HepG2 (cell line): ENCODE data around the gene RBBP8. TPM values are rescaled to one million over a fixed set of nuclear protein-coding genes. Genes with fewer than 3 reads are reported as not detected.

ENCODE experiments used
- ATAC-seq: fragments of 200-7000 bp; cut with Tn5 transposase; 3 replicates; pipeline ENCODE4 v1.9.1; 2020; ENCODE audit warnings: mild to moderate bottlenecking, moderate library complexity
- BruUV-seq: library from RNA; stranded (reverse); fragments of 400-500 nt; replicated peaks from 2 replicates; lab custom pipeline; 2021; lab: Mats Ljungman, UMichigan
- CTCF ChIA-PET: fragments of 300-600 bp; formaldehyde crosslinking; extraction: SDS; loops from one replicate; lab custom pipeline; 2021; ENCODE audit warnings: low total read pairs, inconsistent platforms, low intra/inter-chr PET ratio; lab: Yijun Ruan, JAX
- POLR2A ChIA-PET: fragments of 350-600 bp; sonication (Branson Sonifier 250); formaldehyde crosslinking; loops from one replicate; lab custom pipeline; 2020; ENCODE audit warnings: antibody characterized with exemption, inconsistent platforms; lab: Yijun Ruan, JAX
- DNase-seq: peaks from one replicate; pipeline ENCODE4 v3.0.0-alpha.2; 2015; ENCODE audit warnings: low spot score
- FAIRE-seq: peaks from 3 replicates; lab custom pipeline; 2011; peaks lifted over from hg19 to GRCh38; lab: Jason Lieb, UNC
- H2AFZ ChIP-seq: one replicate; pipeline ENCODE4 v1.6.1; 2011; ENCODE audit warnings: low read length, inconsistent platforms
- H3K27ac ChIP-seq: fragments of 300-600 bp; 3 replicates; pipeline ENCODE4 v1.8.0; 2011; ENCODE audit warnings: mixed run types, mild to moderate bottlenecking, mixed read lengths, low read length, inconsistent platforms; ENCODE audit not compliant: insufficient read depth; ENCODE audit errors: extremely low read length
- H3K27me3 ChIP-seq, 2 experiments: fragments of 200-600 bp in 1 of 2; 2 replicates in 1 of 2; 3 replicates in 1 of 2; pipeline versions ENCODE4 v1.6.0 to v1.8.0; 2011; ENCODE audit warnings: low read length in 2 of 2, mild to moderate bottlenecking in 2 of 2, moderate library complexity in 2 of 2, inconsistent platforms in 1 of 2; ENCODE audit not compliant: insufficient read depth in 2 of 2, control insufficient read depth in 1 of 2
- H3K36me3 ChIP-seq, 2 experiments: fragments of 200-600 bp in 1 of 2; replicated peaks in 1 of 2; 2 replicates in 1 of 2; 3 replicates in 1 of 2; pipeline versions ENCODE4 v1.5.1 to v1.8.0; 2011; ENCODE audit warnings: low read length in 2 of 2, inconsistent platforms in 1 of 2; ENCODE audit not compliant: insufficient read depth in 2 of 2, control insufficient read depth in 1 of 2
- H3K4me1 ChIP-seq: 2 replicates; pipeline ENCODE4 v1.5.1; 2012; ENCODE audit warnings: low read length, inconsistent platforms; ENCODE audit not compliant: insufficient read depth
- H3K4me2 ChIP-seq: 2 replicates; pipeline ENCODE4 v1.6.0; 2011; ENCODE audit warnings: low read depth, low read length, inconsistent platforms
- H3K4me3 ChIP-seq, 3 experiments: fragments of 200-600 bp in 1 of 3; sonication (generic), shearing (Covaris generic) in 1 of 3; replicated peaks in 1 of 3; 2 replicates each; pipeline ENCODE4 v1.5.1; 2011 to 2016; ENCODE audit warnings: low read length in 3 of 3, inconsistent platforms in 2 of 3, low read depth in 2 of 3, mild to moderate bottlenecking in 2 of 3, control low read depth in 1 of 3, mixed read lengths in 1 of 3; ENCODE audit not compliant: insufficient read depth in 1 of 3
- H3K79me2 ChIP-seq: one replicate; pipeline ENCODE4 v1.6.1; 2011; ENCODE audit warnings: low read length, inconsistent platforms; ENCODE audit not compliant: insufficient read depth
- H3K9ac ChIP-seq: 2 replicates; pipeline ENCODE4 v1.6.0; 2011; ENCODE audit warnings: mild to moderate bottlenecking, low read depth, low read length, inconsistent platforms; ENCODE audit not compliant: insufficient read depth
- H3K9me3 ChIP-seq: 2 replicates; pipeline ENCODE4 v1.5.1; 2012; ENCODE audit warnings: mild to moderate bottlenecking, low read length
- H4K20me1 ChIP-seq: 2 replicates; pipeline ENCODE4 v1.6.0; 2011; ENCODE audit warnings: inconsistent platforms, mild to moderate bottlenecking, low read length, moderate library complexity; ENCODE audit not compliant: insufficient read depth
- BRCA1 ChIP-seq: sonication (generic); formaldehyde crosslinking; IDR thresholded peaks from 2 replicates; pipeline ENCODE4 v1.4.0; 2020; ENCODE audit warnings: missing genetic modification reagents
- CENPX ChIP-seq: sonication (generic); formaldehyde crosslinking; IDR thresholded peaks from 2 replicates; pipeline ENCODE4 v1.9.0; 2021; ENCODE audit warnings: mild to moderate bottlenecking, missing genetic modification reagents, moderate library complexity
- FOXJ3 ChIP-seq: sonication (generic); formaldehyde crosslinking; IDR thresholded peaks from 2 replicates; pipeline ENCODE4 v1.4.0; 2020; ENCODE audit warnings: missing genetic modification reagents, mild to moderate bottlenecking, borderline replicate concordance
- GATAD2A ChIP-seq: IDR thresholded peaks from 2 replicates; pipeline ENCODE4 v1.6.1; 2016
- NR2C2 ChIP-seq: sonication (generic); formaldehyde crosslinking; IDR thresholded peaks from 2 replicates; pipeline ENCODE4 v1.4.0; 2020; ENCODE audit warnings: missing genetic modification reagents, mild to moderate bottlenecking, moderate library complexity, borderline replicate concordance
- SMARCC2 ChIP-seq: fragments of 450-650 bp; IDR thresholded peaks from 2 replicates; pipeline ENCODE4 v1.6.1; 2017; ENCODE audit warnings: antibody characterized with exemption, mild to moderate bottlenecking
- ZNF224 ChIP-seq: sonication (generic); formaldehyde crosslinking; IDR thresholded peaks from 2 replicates; pipeline ENCODE4 v1.5.0; 2020; ENCODE audit warnings: mild to moderate bottlenecking, missing genetic modification reagents
- ZNF460 ChIP-seq: sonication (generic); formaldehyde crosslinking; IDR thresholded peaks from 2 replicates; pipeline ENCODE4 v1.5.1; 2020; ENCODE audit warnings: missing genetic modification reagents, mild to moderate bottlenecking, borderline replicate concordance
- ZNF496 ChIP-seq: sonication (generic); formaldehyde crosslinking; IDR thresholded peaks from 2 replicates; pipeline ENCODE4 v1.8.1; 2023; ENCODE audit warnings: mild to moderate bottlenecking, moderate library complexity, missing genetic modification reagents; ENCODE audit not compliant: insufficient replicate concordance
- whole genome bisulfite sequencing: methylation state at CpG from one replicate; pipeline ENCODE4 v1.1.6; 2017; ENCODE audit warnings: low lambda C conversion rate; 5-methylcytosine and 5-hydroxymethylcytosine counted together
- in situ Hi-C: cut with HindIII; loops from 2 replicates; pipeline ENCODE4 v1.10.0; 2017; ENCODE audit warnings: low pct_unique_long_range_greater_than_20kb; ENCODE audit not compliant: extremely low pct_ligation_motif_present
- intact Hi-C: fragments of 100-400 bp; cut with micrococcal nuclease; formaldehyde crosslinking; loops from one replicate; pipeline ENCODE4 v1.10.0; 2022; ENCODE audit not compliant: unreplicated experiment
- polyA plus RNA-seq, 8 experiments: library from polyadenylated mRNA; depleted of rRNA in 3 of 8; stranded (reverse) in 7 of 8; unstranded in 1 of 8; fragments of >200 nt; fragmentation: Illumina TruSeq in 4 of 8; extraction: Trizol in 4 of 8; gene quantifications; 2 replicates each; pipeline versions ENCODE4 v1.2.1 to v1.2.3, GENCODE V29; 2011 to 2016; ENCODE audit warnings: low read depth in 4 of 8, missing spikeins in 1 of 8, mixed read lengths in 1 of 8; ENCODE audit not compliant: insufficient read depth in 1 of 8
- total RNA-seq, 5 experiments: library from RNA; depleted of rRNA; stranded (reverse); fragments of >200 nt; fragmentation: Illumina TruSeq; extraction: Trizol; gene quantifications; 2 replicates each; pipeline ENCODE4 v1.2.3, GENCODE V29; 2016; ENCODE audit warnings: low read depth in 1 of 5
- TF ChIP-seq, protein P1 (sequence below): sonication (generic); formaldehyde crosslinking; IDR thresholded peaks from 2 replicates; pipeline ENCODE4 v1.8.1; 2023; ENCODE audit warnings: mild to moderate bottlenecking, inconsistent platforms, moderate library complexity, missing genetic modification reagents, borderline replicate concordance
- TF ChIP-seq, protein P2 (sequence below): IDR thresholded peaks from 2 replicates; pipeline ENCODE4 v1.6.1; 2016; ENCODE audit warnings: missing compliant biosample characterization, missing genetic modification reagents, borderline replicate concordance
- TF ChIP-seq, protein P3 (sequence below): IDR thresholded peaks from 2 replicates; pipeline ENCODE4 v1.6.1; 2016; ENCODE audit warnings: low read depth, missing genetic modification reagents, missing compliant biosample characterization
- TF ChIP-seq, protein P4 (sequence below): IDR thresholded peaks from 2 replicates; pipeline ENCODE4 v1.6.1; 2016; ENCODE audit warnings: control low read depth
- TF ChIP-seq, protein P5 (sequence below): sonication (generic); formaldehyde crosslinking; IDR thresholded peaks from 2 replicates; pipeline ENCODE4 v1.5.0; 2020; ENCODE audit warnings: mild to moderate bottlenecking, missing genetic modification reagents

RBBP8 gene
- total and polyA plus RNA-seq, 2 of the 13 experiments (the other 11 are each of a cell fraction or from before 2014, with no cell fraction given) = 14.2 to 47.4 TPM

DNA sequence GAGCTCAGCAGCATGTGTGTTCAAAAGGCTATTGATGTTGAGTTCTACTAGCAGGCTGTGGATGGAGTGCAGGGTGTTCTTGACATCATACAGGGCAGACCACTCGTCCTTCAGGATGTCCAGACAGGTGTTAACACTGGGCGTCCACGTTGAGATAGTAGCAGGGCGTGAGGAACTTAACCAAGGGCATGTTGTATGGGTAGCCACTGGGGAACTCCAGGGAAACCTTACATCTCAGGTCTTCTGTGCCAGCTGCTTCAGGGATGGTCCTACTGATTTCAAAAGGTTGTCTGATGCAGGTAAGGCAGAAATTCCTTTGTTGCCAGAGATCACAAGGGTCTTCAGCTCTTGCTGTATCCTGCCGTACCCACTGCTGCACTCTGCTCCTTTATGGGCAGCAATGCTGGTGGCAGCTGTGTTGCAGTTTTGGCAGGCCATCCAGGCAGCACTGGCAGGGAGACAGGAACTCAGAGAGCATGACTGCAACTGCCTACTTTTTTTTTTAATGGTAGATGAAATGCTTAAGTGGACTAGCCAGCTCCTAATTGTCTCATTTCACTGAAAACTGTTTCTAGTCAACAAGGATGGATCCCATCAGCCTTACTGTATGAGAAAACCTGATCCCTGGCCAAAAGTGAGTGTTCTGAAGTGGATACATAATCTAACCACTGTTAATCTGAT is 32.4 kb upstream of the RBBP8 start:
- no peaks in the 10 kb centered on the region for H3K36me3 ChIP-seq
- H3K9ac ChIP-seq = no peak overlapping the region
- no peak overlapping the region for H3K27ac ChIP-seq
- in situ Hi-C loops = no loop called here
- H3K4me3 ChIP-seq = no peak overlapping the region
- POLR2A ChIA-PET = no interaction called here
- no peaks in the 10 kb centered on the region; the same call in 1 of the 2 replicates for H4K20me1 ChIP-seq
- CTCF ChIA-PET = no interaction called here
- H3K27me3 ChIP-seq = no peaks in the 10 kb centered on the region
- 79% methylated on average over 5 of the region's 5 CpGs for WGBS
- intact Hi-C loops = no loop called here
- H3K4me2 ChIP-seq = no peak overlapping the region
- BruUV-seq = no TSS peak
- H2AFZ ChIP-seq = no peak overlapping the region
- DNase-seq (no peak), ATAC-seq (no peak), FAIRE-seq (no peak)
- no peaks in the 10 kb centered on the region for H3K79me2 ChIP-seq
- H3K9me3 ChIP-seq = no peaks in the 10 kb centered on the region
- H3K4me1 ChIP-seq = no peaks in the 10 kb centered on the region
- TF ChIP-seq CENPX (CRISPR knock-in tag) = no peak
- TF ChIP-seq ZNF224 (CRISPR knock-in tag) = no peak
- no peak for TF ChIP-seq SMARCC2
- TF ChIP-seq, protein P1, sequence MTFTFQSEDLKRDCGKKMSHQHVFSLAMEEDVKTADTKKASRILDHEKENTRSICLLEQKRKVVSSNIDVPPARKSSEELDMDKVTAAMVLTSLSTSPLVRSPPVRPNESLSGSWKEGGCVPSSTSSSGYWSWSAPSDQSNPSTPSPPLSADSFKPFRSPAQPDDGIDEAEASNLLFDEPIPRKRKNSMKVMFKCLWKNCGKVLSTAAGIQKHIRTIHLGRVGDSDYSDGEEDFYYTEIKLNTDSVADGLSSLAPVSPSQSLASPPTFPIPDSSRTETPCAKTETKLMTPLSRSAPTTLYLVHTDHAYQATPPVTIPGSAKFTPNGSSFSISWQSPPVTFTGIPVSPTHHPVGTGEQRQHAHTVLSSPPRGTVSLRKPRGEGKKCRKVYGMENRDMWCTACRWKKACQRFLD (CRISPR knock-in tag) = no peak
- TF ChIP-seq FOXJ3 (CRISPR knock-in tag) = no peak
- TF ChIP-seq NR2C2 = no peak
- TF ChIP-seq, protein P2, sequence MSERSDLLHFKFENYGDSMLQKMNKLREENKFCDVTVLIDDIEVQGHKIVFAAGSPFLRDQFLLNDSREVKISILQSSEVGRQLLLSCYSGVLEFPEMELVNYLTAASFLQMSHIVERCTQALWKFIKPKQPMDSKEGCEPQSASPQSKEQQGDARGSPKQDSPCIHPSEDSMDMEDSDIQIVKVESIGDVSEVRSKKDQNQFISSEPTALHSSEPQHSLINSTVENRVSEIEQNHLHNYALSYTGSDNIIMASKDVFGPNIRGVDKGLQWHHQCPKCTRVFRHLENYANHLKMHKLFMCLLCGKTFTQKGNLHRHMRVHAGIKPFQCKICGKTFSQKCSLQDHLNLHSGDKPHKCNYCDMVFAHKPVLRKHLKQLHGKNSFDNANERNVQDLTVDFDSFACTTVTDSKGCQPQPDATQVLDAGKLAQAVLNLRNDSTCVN (CRISPR knock-in tag) = no peak
- no peak for TF ChIP-seq ZNF496 (CRISPR knock-in tag)
- TF ChIP-seq ZNF460 (CRISPR knock-in tag) = no peak
- no peak for TF ChIP-seq GATAD2A (CRISPR knock-in tag)
- TF ChIP-seq, protein P3, sequence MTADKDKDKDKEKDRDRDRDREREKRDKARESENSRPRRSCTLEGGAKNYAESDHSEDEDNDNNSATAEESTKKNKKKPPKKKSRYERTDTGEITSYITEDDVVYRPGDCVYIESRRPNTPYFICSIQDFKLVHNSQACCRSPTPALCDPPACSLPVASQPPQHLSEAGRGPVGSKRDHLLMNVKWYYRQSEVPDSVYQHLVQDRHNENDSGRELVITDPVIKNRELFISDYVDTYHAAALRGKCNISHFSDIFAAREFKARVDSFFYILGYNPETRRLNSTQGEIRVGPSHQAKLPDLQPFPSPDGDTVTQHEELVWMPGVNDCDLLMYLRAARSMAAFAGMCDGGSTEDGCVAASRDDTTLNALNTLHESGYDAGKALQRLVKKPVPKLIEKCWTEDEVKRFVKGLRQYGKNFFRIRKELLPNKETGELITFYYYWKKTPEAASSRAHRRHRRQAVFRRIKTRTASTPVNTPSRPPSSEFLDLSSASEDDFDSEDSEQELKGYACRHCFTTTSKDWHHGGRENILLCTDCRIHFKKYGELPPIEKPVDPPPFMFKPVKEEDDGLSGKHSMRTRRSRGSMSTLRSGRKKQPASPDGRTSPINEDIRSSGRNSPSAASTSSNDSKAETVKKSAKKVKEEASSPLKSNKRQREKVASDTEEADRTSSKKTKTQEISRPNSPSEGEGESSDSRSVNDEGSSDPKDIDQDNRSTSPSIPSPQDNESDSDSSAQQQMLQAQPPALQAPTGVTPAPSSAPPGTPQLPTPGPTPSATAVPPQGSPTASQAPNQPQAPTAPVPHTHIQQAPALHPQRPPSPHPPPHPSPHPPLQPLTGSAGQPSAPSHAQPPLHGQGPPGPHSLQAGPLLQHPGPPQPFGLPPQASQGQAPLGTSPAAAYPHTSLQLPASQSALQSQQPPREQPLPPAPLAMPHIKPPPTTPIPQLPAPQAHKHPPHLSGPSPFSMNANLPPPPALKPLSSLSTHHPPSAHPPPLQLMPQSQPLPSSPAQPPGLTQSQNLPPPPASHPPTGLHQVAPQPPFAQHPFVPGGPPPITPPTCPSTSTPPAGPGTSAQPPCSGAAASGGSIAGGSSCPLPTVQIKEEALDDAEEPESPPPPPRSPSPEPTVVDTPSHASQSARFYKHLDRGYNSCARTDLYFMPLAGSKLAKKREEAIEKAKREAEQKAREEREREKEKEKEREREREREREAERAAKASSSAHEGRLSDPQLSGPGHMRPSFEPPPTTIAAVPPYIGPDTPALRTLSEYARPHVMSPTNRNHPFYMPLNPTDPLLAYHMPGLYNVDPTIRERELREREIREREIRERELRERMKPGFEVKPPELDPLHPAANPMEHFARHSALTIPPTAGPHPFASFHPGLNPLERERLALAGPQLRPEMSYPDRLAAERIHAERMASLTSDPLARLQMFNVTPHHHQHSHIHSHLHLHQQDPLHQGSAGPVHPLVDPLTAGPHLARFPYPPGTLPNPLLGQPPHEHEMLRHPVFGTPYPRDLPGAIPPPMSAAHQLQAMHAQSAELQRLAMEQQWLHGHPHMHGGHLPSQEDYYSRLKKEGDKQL = no peak
- TF ChIP-seq, protein P4, sequence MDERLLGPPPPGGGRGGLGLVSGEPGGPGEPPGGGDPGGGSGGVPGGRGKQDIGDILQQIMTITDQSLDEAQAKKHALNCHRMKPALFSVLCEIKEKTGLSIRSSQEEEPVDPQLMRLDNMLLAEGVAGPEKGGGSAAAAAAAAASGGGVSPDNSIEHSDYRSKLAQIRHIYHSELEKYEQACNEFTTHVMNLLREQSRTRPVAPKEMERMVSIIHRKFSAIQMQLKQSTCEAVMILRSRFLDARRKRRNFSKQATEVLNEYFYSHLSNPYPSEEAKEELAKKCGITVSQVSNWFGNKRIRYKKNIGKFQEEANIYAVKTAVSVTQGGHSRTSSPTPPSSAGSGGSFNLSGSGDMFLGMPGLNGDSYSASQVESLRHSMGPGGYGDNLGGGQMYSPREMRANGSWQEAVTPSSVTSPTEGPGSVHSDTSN (CRISPR knock-in tag) = no peak
- TF ChIP-seq, protein P5, sequence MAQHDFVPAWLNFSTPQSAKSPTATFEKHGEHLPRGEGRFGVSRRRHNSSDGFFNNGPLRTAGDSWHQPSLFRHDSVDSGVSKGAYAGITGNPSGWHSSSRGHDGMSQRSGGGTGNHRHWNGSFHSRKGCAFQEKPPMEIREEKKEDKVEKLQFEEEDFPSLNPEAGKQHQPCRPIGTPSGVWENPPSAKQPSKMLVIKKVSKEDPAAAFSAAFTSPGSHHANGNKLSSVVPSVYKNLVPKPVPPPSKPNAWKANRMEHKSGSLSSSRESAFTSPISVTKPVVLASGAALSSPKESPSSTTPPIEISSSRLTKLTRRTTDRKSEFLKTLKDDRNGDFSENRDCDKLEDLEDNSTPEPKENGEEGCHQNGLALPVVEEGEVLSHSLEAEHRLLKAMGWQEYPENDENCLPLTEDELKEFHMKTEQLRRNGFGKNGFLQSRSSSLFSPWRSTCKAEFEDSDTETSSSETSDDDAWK (CRISPR knock-in tag) = no peak
- TF ChIP-seq BRCA1 (CRISPR knock-in tag) = no peak
